ENCODE results near the gene NR5A2. TPM values are rescaled to one million over a fixed set of nuclear protein-coding genes. Genes with fewer than 3 reads are reported as not detected.

Gene NR5A2
- 10 to 100 TPM in 1 of 2 donors, 1 to 10 TPM in 1; 2.0 to 10.3 TPM for total RNA-seq
- 1 to 10 TPM in 1 of 2 donors, not detected in 1; 4.1 TPM for polyA plus RNA-seq
- long read RNA-seq, donor 1, result 0 reads
- long read RNA-seq, donor 2, full-length matches to known transcripts, result 1 of 12 reads
- long read RNA-seq, donor 2, partial matches to known transcripts, result 4 of 12 reads
- long read RNA-seq, donor 2, other reads (novel, unspliced or antisense), result 7 of 12 reads

DNA sequence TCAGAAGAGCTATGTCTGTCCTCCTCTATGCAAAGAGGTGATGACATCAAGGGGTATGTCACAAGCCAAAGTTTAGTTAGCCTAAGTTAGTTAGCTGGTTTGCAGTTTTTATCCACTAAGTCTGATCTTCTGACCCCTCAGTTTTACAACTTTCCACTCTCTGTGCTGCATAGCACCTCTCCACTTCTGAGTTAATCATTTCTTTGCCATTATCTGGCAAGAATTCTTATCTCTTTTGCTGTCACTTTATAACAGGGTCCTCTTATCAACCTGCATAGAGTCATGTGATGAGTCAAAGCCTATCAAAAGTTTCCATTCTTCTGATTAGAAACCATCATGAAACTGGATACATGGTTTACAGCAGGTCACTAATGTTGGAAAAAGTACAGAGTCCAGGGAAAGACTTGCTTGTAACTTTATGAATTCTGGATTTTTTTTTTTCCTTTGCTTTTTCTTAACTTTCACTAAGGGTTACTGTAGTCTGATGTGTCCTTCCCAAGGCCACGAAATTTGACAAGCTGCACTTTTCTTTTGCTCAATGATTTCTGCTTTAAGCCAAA lies at the start of gene NR5A2:
Gene NR5A2, plus strand, starts transcription at position 447 of the 560 bp plus-strand sequence. CDS start 138 bp downstream, outside the sequence.
- Histone ChIP-seq H3K27me3 (ENCODE audit: control insufficient read depth in 1 of 2, insufficient read depth in 2 of 2, low read length in 1 of 2) (peaks cover 0 to 3% of the 10 kb centered on the region in 2 donors), H3K4me3 (ENCODE audit: low read length in 2 of 2) (peak within 1 kb of the TSS in 1 of 2 donors; percentile 40), H3K4me1 (ENCODE audit: control insufficient read depth in 1 of 2, insufficient read depth in 2 of 2, low read length in 2 of 2) (no peaks in the 10 kb centered on the region), H3K27ac (ENCODE audit: low read depth in 1 of 2, low read length in 2 of 2) (no peak within 1 kb of the TSS), H3K9me3 (ENCODE audit: control insufficient read depth, low read length) (no peaks in the 10 kb centered on the region), H3K36me3 (ENCODE audit: control insufficient read depth in 1 of 2, insufficient read depth in 2 of 2, low read length in 1 of 2) (no peaks in the 10 kb centered on the region)
- no peak for DNase-seq
- 91 to 94% methylated on average over 1 of the region's 1 CpG for WGBS, 2 donors
- intact Hi-C loops (cut with DNase I), result no loop called here
- no peak for ATAC-seq (ENCODE audit: low FRiP score)

DNA sequence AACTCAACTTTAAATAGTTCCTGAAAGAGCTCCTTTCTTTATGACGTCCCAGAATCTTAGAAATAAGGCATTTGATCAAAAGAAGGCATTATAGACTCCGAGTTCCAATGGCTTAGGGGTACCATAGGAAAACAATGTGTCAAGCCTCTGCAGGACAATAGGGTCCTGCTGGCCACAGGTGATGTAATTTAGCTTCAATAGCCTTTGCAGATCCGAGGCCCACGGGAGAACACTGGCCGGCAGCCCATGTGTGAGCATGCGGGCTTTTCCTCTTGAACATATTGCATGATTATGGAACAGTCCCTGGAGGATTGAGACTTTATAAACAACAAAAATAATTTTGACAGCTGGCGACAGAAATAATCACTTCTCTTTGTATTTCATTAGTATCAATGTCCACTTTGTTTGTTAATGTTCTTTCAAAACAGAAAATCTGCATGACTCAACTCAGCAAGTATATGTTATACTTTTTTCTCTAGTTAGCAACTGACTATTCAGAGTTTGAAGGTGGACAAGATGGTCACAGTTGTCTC lies 49.0 kb upstream of the NR5A2 start:
- intact Hi-C loops (cut with DNase I), result no loop called here
- DNase-seq (no peak), ATAC-seq (ENCODE audit: low FRiP score) (no peak)
- no peak overlapping the region for H3K4me3 ChIP-seq (ENCODE audit: low read length in 2 of 2)
- no peaks in the 10 kb centered on the region for H3K4me1 ChIP-seq (ENCODE audit: control insufficient read depth in 1 of 2, insufficient read depth in 2 of 2, low read length in 2 of 2)
- no peaks in the 10 kb centered on the region for H3K36me3 ChIP-seq (ENCODE audit: control insufficient read depth in 1 of 2, insufficient read depth in 2 of 2, low read length in 1 of 2)
- no peaks in the 10 kb centered on the region for H3K27me3 ChIP-seq (ENCODE audit: control insufficient read depth in 1 of 2, insufficient read depth in 2 of 2, low read length in 1 of 2)
- no peaks in the 10 kb centered on the region for H3K9me3 ChIP-seq (ENCODE audit: control insufficient read depth, low read length)
- 26 to 39% methylated on average over 7 of the region's 7 CpGs for WGBS, 2 donors
- no peak overlapping the region for H3K27ac ChIP-seq (ENCODE audit: low read depth in 1 of 2, low read length in 2 of 2)

- Histone ChIP-seq H3K4me1 (ENCODE audit: control insufficient read depth in 1 of 2, insufficient read depth in 2 of 2, low read length in 2 of 2) (no peaks in the 10 kb centered on the region), H3K27ac (ENCODE audit: low read depth in 1 of 2, low read length in 2 of 2) (no peak overlapping the region), H3K36me3 (ENCODE audit: control insufficient read depth in 1 of 2, insufficient read depth in 2 of 2, low read length in 1 of 2) (no peaks in the 10 kb centered on the region), H3K4me3 (ENCODE audit: low read length in 2 of 2) (no peak overlapping the region), H3K27me3 (ENCODE audit: control insufficient read depth in 1 of 2, insufficient read depth in 2 of 2, low read length in 1 of 2) (no peaks in the 10 kb centered on the region), H3K9me3 (ENCODE audit: control insufficient read depth, low read length) (no peaks in the 10 kb centered on the region)
- ATAC-seq (ENCODE audit: low FRiP score), result no peak
- intact Hi-C loops (cut with DNase I), result no loop called here
- DNase-seq, result no peak
- 88 to 95% methylated on average over 1 of the region's 1 CpG for WGBS, 2 donors
Observed at GRCh38 chr1:199979071-199979470, 48.4 kb upstream of the NR5A2 start.

DNA sequence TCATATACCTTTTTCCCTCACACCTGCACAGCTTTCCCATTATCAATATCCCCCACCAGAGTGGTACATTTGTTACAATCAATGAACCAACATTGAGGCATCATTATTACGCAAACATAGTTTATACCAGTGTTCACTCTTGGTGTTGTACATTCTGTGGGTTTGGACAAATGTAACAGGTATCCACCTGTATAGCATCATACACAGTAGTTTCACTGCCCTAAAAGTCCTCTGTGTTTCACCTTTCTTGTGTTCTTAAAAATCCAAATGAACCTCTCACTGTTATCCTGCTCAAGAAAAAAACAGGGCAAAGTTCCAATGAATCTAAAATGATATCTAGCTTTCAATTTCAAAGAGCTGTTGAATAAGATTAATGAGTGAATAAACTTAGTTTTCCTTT lies 45.9 kb upstream of the NR5A2 start:
- H3K9me3 ChIP-seq (ENCODE audit: control insufficient read depth, low read length), result no peaks in the 10 kb centered on the region
- intact Hi-C loops (cut with DNase I), result no loop called here
- 96 to 97% methylated on average over 1 of the region's 1 CpG for WGBS, 2 donors
- H3K4me1 ChIP-seq (ENCODE audit: control insufficient read depth in 1 of 2, insufficient read depth in 2 of 2, low read length in 2 of 2), result no peaks in the 10 kb centered on the region
- H3K4me3 ChIP-seq (ENCODE audit: low read length in 2 of 2), result no peak overlapping the region
- H3K27ac ChIP-seq (ENCODE audit: low read depth in 1 of 2, low read length in 2 of 2), result no peak overlapping the region
- DNase-seq (no peak), ATAC-seq (ENCODE audit: low FRiP score) (no peak)
- H3K27me3 ChIP-seq (ENCODE audit: control insufficient read depth in 1 of 2, insufficient read depth in 2 of 2, low read length in 1 of 2), result no peaks in the 10 kb centered on the region
- no peaks in the 10 kb centered on the region for H3K36me3 ChIP-seq (ENCODE audit: control insufficient read depth in 1 of 2, insufficient read depth in 2 of 2, low read length in 1 of 2)

GRCh38 chr1:199982606-199983005 lies 44.9 kb upstream of the NR5A2 start:
- intact Hi-C loops (cut with DNase I), result no loop called here
- Histone ChIP-seq H3K4me3 (ENCODE audit: low read length in 2 of 2) (no peak overlapping the region), H3K27ac (ENCODE audit: low read depth in 1 of 2, low read length in 2 of 2) (no peak overlapping the region), H3K4me1 (ENCODE audit: control insufficient read depth in 1 of 2, insufficient read depth in 2 of 2, low read length in 2 of 2) (no peaks in the 10 kb centered on the region), H3K27me3 (ENCODE audit: control insufficient read depth in 1 of 2, insufficient read depth in 2 of 2, low read length in 1 of 2) (no peaks in the 10 kb centered on the region), H3K9me3 (ENCODE audit: control insufficient read depth, low read length) (no peaks in the 10 kb centered on the region), H3K36me3 (ENCODE audit: control insufficient read depth in 1 of 2, insufficient read depth in 2 of 2, low read length in 1 of 2) (no peaks in the 10 kb centered on the region)
- DNase-seq (no peak), ATAC-seq (ENCODE audit: low FRiP score) (no peak)
- WGBS, 2 donors, result 83 to 86% methylated on average over 6 of the region's 6 CpGs

- no peaks in the 10 kb centered on the region for H3K36me3 ChIP-seq (ENCODE audit: control insufficient read depth in 1 of 2, insufficient read depth in 2 of 2, low read length in 1 of 2)
- DNase-seq, result no peak
- intact Hi-C loops (cut with DNase I), result no loop called here
- no peaks in the 10 kb centered on the region for H3K27me3 ChIP-seq (ENCODE audit: control insufficient read depth in 1 of 2, insufficient read depth in 2 of 2, low read length in 1 of 2)
- WGBS, 2 donors, result 76 to 80% methylated on average over 3 of the region's 3 CpGs
- ATAC-seq (ENCODE audit: low FRiP score), result no peak
- no peak overlapping the region for H3K4me3 ChIP-seq (ENCODE audit: low read length in 2 of 2)
- no peaks in the 10 kb centered on the region for H3K9me3 ChIP-seq (ENCODE audit: control insufficient read depth, low read length)
- no peaks in the 10 kb centered on the region for H3K4me1 ChIP-seq (ENCODE audit: control insufficient read depth in 1 of 2, insufficient read depth in 2 of 2, low read length in 2 of 2)
- no peak overlapping the region for H3K27ac ChIP-seq (ENCODE audit: low read depth in 1 of 2, low read length in 2 of 2)
Observed at GRCh38 chr1:199983531-199983930, 44.0 kb upstream of the NR5A2 start.

- H3K36me3 ChIP-seq (ENCODE audit: control insufficient read depth in 1 of 2, insufficient read depth in 2 of 2, low read length in 1 of 2), result no peaks in the 10 kb centered on the region
- no peaks in the 10 kb centered on the region for H3K9me3 ChIP-seq (ENCODE audit: control insufficient read depth, low read length)
- WGBS, 2 donors, result 46 to 62% methylated on average over 3 of the region's 3 CpGs
- no peaks in the 10 kb centered on the region for H3K27me3 ChIP-seq (ENCODE audit: control insufficient read depth in 1 of 2, insufficient read depth in 2 of 2, low read length in 1 of 2)
- H3K4me3 ChIP-seq (ENCODE audit: low read length in 2 of 2), result no peak overlapping the region
- intact Hi-C loops (cut with DNase I), result no loop called here
- DNase-seq (no peak), ATAC-seq (ENCODE audit: low FRiP score) (no peak)
- no peak overlapping the region for H3K27ac ChIP-seq (ENCODE audit: low read depth in 1 of 2, low read length in 2 of 2)
- no peaks in the 10 kb centered on the region for H3K4me1 ChIP-seq (ENCODE audit: control insufficient read depth in 1 of 2, insufficient read depth in 2 of 2, low read length in 2 of 2)
Observed at GRCh38 chr1:199995096-199995685, 32.3 kb upstream of the NR5A2 start.

DNA sequence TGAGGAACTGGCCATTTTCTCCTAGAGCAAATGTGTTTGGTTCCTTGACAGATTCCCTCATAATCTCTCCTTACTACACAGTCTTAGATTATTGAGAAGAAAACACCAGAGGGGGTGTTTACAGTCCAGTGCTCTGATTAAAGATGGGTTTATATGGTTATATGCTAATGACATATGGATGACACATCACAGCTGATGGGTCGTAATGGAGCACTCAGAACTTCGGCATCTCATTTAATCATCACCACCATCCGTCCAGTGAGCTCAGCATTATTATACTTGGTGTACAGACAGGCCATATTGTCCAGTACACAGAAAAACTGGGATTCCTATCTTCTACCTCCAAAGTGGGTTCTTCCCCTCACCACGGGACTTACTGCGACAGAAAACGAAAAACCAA lies 22.3 kb upstream of the NR5A2 start:
- no peak for ATAC-seq (ENCODE audit: low FRiP score)
- Histone ChIP-seq H3K9me3 (ENCODE audit: control insufficient read depth, low read length) (peaks cover 4% of the 10 kb centered on the region), H3K4me3 (ENCODE audit: low read length in 2 of 2) (no peak overlapping the region), H3K36me3 (ENCODE audit: control insufficient read depth in 1 of 2, insufficient read depth in 2 of 2, low read length in 1 of 2) (no peaks in the 10 kb centered on the region), H3K4me1 (ENCODE audit: control insufficient read depth in 1 of 2, insufficient read depth in 2 of 2, low read length in 2 of 2) (no peaks in the 10 kb centered on the region), H3K27ac (ENCODE audit: low read depth in 1 of 2, low read length in 2 of 2) (no peak overlapping the region), H3K27me3 (ENCODE audit: control insufficient read depth in 1 of 2, insufficient read depth in 2 of 2, low read length in 1 of 2) (no peaks in the 10 kb centered on the region)
- intact Hi-C loops (cut with DNase I), result no loop called here
- no peak for DNase-seq
- WGBS, 2 donors, result 87 to 89% methylated on average over 6 of the region's 6 CpGs

- Histone ChIP-seq H3K36me3 (ENCODE audit: control insufficient read depth in 1 of 2, insufficient read depth in 2 of 2, low read length in 1 of 2) (no peaks in the 10 kb centered on the region), H3K27ac (ENCODE audit: low read depth in 1 of 2, low read length in 2 of 2) (no peak overlapping the region), H3K4me1 (ENCODE audit: control insufficient read depth in 1 of 2, insufficient read depth in 2 of 2, low read length in 2 of 2) (no peaks in the 10 kb centered on the region), H3K9me3 (ENCODE audit: control insufficient read depth, low read length) (peaks cover 4% of the 10 kb centered on the region), H3K27me3 (ENCODE audit: control insufficient read depth in 1 of 2, insufficient read depth in 2 of 2, low read length in 1 of 2) (no peaks in the 10 kb centered on the region), H3K4me3 (ENCODE audit: low read length in 2 of 2) (no peak overlapping the region)
- WGBS, 2 donors, result 67% methylated on average over 3 of the region's 3 CpGs
- DNase-seq (no peak), ATAC-seq (ENCODE audit: low FRiP score) (no peak)
- intact Hi-C loops (cut with DNase I), result no loop called here
Observed at GRCh38 chr1:200006711-200007110, 20.8 kb upstream of the NR5A2 start.

Data from aorta (tissue), 5 donors.